RWPE1 (cell line): ENCODE measurements around the gene PDXK.
A peak's percentile ranks its signal among the peaks of the same experiment; 100 is the strongest.
"Not testable (repeated sequence)": the region's sequence is repeated elsewhere in the genome, so short reads cannot be mapped to it uniquely, and the experiment has no call there.

Experiments used
- CTCF ChIA-PET: fragments of 350-600 bp; sonication (Branson Sonifier 250); formaldehyde crosslinking; extraction: SDS; loops from one replicate; lab custom pipeline; 2021; lab: Yijun Ruan, JAX
- POLR2A ChIA-PET: fragments of 400-600 bp; formaldehyde crosslinking; extraction: SDS; loops from one replicate; lab custom pipeline; 2020; ENCODE audit warnings: antibody characterized with exemption; ENCODE audit not compliant: low non-redundant PET; lab: Yijun Ruan, JAX
- DNase-seq: peaks from one replicate; pipeline ENCODE4 v3.0.0; 2012; ENCODE audit warnings: low spot score
- H3K27ac ChIP-seq: fragments of 450-650 bp; 2 replicates; pipeline ENCODE4 v1.5.1; 2017
- CTCF ChIP-seq: fragments of 450-650 bp; conservative IDR thresholded peaks from 2 replicates; pipeline ENCODE4 v1.5.1; 2017; ENCODE audit warnings: low read depth, mild to moderate bottlenecking

The PDXK gene

GRCh38 chr21:43718872-43719747, at the start of gene PDXK:
TSS of gene PDXK (plus strand) at chr21:43719129. CDS start at chr21:43719295, 166 bp downstream.
- TF ChIP-seq CTCF, result 0 out of 2 replicates have a peak, but pooled peaks have one; percentile 16
- ChIA-PET CTCF (interaction anchor here (0.7 kb wide), 1 partner anchor 10 kb away, joined by 4 read pairs; no protein-coding TSS in a partner anchor), POLR2A (no interaction called here)
- DNase-seq, result peak; percentile 79
- H3K27ac ChIP-seq, result peak within 1 kb of the TSS; percentile 99

GRCh38 chr21:43669828-43670605, 48.9 kb upstream of the PDXK start:
- ChIA-PET POLR2A (no interaction called here), CTCF (interaction anchor here (0.6 to 0.7 kb wide), 2 partner anchors 83 to 1605 kb away, joined by 4 read pairs; no protein-coding TSS in a partner anchor)
- no peak overlapping the region for H3K27ac ChIP-seq
- no peak for DNase-seq
- no peak for TF ChIP-seq CTCF

GRCh38 chr21:43675871-43676270, 43.1 kb upstream of the PDXK start:
- ChIA-PET CTCF (interaction anchor here (0.8 to 1.5 kb wide), 3 partner anchors 15 to 114 kb away, joined by 3 to 4 read pairs (median 4); partner anchors contain the start of gene RRP1), POLR2A (interaction anchor here (0.6 kb wide), 1 partner anchor 15 kb away, joined by 3 read pairs; no protein-coding TSS in a partner anchor)
- TF ChIP-seq CTCF, result no peak
- no peak for DNase-seq
- H3K27ac ChIP-seq, result no peak overlapping the region

- DNase-seq, result no peak
- no peak for TF ChIP-seq CTCF
- POLR2A ChIA-PET, result interaction anchor here (0.6 kb wide), 1 partner anchor 16 kb away, joined by 3 read pairs; no protein-coding TSS in a partner anchor
- CTCF ChIA-PET, result interaction anchor here (0.8 to 1.5 kb wide), 2 partner anchors 15 to 22 kb away, joined by 4 read pairs; no protein-coding TSS in a partner anchor
- H3K27ac ChIP-seq, result no peak overlapping the region
Measured at GRCh38 chr21:43676391-43676790, 42.5 kb upstream of the PDXK start.

- H3K27ac ChIP-seq, result no peak overlapping the region
- no peak for TF ChIP-seq CTCF
- DNase-seq, result no peak
- CTCF ChIA-PET, result no interaction called here
- POLR2A ChIA-PET, result no interaction called here
Measured at GRCh38 chr21:43679951-43680350, 39.0 kb upstream of the PDXK start.

GRCh38 chr21:43680421-43680820, 38.5 kb upstream of the PDXK start:
- CTCF ChIA-PET, DNase-seq, H3K27ac ChIP-seq, POLR2A ChIA-PET: not testable (repeated sequence)
